IPS-18a (cell line): ENCODE data around the gene RAB3GAP1.
"Not testable (repeated sequence)": the region's sequence is repeated elsewhere in the genome, so short reads cannot be mapped to it uniquely, and the experiment has no call there.

Source experiments
- H3K27ac ChIP-seq: one replicate; pipeline ENCODE4 v1.5.1; 2013; ENCODE audit warnings: low read length
- H3K27me3 ChIP-seq: one replicate; pipeline ENCODE4 v1.6.1; 2013; ENCODE audit warnings: mild to moderate bottlenecking, low read length; ENCODE audit not compliant: control insufficient read depth, insufficient read depth
- H3K36me3 ChIP-seq: one replicate; pipeline ENCODE4 v1.6.1; 2013; ENCODE audit warnings: low read depth, low read length; ENCODE audit not compliant: control insufficient read depth
- H3K4me1 ChIP-seq: one replicate; pipeline ENCODE4 v1.6.1; 2013; ENCODE audit warnings: low read depth, low read length; ENCODE audit not compliant: control insufficient read depth
- H3K4me3 ChIP-seq: one replicate; pipeline ENCODE4 v1.5.1; 2013; ENCODE audit warnings: low read length
- H3K9ac ChIP-seq: one replicate; pipeline ENCODE4 v1.6.1; 2013; ENCODE audit warnings: mild to moderate bottlenecking, low read length, moderate library complexity
- H3K9me3 ChIP-seq: one replicate; pipeline ENCODE4 v1.6.1; 2013; ENCODE audit warnings: low read depth, low read length; ENCODE audit not compliant: control insufficient read depth

The RAB3GAP1 gene

DNA sequence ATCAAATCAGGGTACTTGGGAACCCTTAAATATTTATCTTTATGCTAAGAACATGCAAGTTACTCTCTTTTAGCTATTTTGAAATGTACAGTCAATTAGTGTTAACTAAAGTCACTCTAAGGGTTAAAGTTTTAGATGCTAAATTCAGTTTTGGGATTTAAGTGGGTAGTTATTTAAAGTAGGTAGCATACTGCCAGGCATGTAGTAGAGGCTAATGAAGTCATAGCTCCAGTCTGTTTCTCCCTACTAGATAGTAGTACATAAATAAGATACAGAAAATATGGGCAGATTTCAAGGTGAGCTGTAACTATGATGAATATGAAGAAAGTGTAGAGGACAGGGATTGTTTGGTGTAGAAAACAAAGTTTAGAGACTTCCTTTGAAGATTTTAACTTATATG is 7.5 kb downstream of the RAB3GAP1 start:
- H3K9me3 ChIP-seq, result no peaks in the 10 kb centered on the region
- H3K27me3 ChIP-seq, result no peaks in the 10 kb centered on the region
- H3K4me3 ChIP-seq, result no peak overlapping the region
- H3K4me1 ChIP-seq, result no peaks in the 10 kb centered on the region
- peaks cover 12% of the 10 kb centered on the region for H3K36me3 ChIP-seq
- H3K9ac ChIP-seq, result no peak overlapping the region
- H3K27ac ChIP-seq, result no peak overlapping the region

DNA sequence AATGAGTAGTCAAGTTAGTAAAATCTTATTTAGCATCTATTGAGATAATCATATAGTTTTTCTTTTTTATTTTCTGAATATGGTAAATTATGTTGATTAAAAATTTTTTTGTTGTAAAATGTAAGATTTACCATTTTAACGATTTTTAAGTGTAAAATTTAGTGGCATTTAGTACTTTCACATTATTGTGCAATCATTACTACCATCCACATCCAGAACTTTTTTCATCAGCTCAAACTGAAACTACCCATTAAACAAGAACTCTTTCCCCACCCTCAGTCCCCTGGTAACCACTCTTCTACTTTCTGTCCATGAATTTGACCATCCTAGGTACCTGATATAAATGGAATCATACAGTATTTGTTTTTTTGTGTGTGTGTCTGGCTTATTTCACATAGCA is 11.1 kb downstream of the RAB3GAP1 start:
- no peak overlapping the region for H3K27ac ChIP-seq
- H3K4me1 ChIP-seq, result no peaks in the 10 kb centered on the region
- no peaks in the 10 kb centered on the region for H3K27me3 ChIP-seq
- H3K9ac ChIP-seq, result no peak overlapping the region
- no peaks in the 10 kb centered on the region for H3K9me3 ChIP-seq
- peaks cover 12% of the 10 kb centered on the region for H3K36me3 ChIP-seq
- H3K4me3 ChIP-seq, result no peak overlapping the region

DNA sequence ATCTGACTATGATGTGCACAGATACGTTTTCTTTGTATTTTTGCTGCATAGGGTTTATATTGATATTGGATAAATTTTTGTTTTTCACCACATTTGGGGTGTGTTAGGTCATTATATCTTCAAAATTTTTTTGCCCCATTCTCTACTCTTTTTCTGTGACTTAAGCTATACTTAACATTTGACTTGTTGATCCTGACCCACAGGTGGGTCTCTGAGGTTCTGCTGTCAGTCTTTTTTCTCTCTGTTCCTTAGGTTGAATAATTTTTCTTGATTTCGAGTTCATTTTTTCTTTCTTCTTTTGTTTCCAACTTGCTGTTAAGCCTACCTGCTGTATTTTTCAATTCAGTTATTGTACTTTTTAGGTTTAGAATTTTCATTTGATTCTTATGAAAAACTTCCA is 12.1 kb downstream of the RAB3GAP1 start:
- Histone ChIP-seq H3K27me3 (no peaks in the 10 kb centered on the region), H3K4me3 (no peak overlapping the region), H3K4me1 (no peaks in the 10 kb centered on the region), H3K9me3 (no peaks in the 10 kb centered on the region), H3K27ac (no peak overlapping the region), H3K36me3 (peaks cover 12% of the 10 kb centered on the region), H3K9ac (no peak overlapping the region)

DNA sequence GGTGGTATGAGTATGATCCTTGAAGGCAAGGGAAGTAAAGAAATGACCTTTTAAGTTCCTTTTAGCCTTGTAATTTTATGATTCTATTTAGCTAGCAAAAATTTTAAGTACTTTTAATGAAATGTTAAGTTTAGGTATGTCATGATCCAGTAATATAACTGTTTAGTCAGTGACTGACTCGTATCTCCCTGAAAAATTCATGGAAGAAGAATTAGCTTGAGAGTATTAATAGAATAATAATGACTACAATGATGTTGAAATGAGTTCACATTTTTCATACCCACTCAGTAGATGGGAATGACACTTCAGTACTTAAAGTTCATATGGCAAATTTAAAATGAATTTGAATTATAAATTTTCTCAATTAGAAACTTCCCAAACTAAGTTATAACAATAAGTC is 14.6 kb downstream of the RAB3GAP1 start:
- H3K4me1 ChIP-seq, result no peaks in the 10 kb centered on the region
- no peaks in the 10 kb centered on the region for H3K27me3 ChIP-seq
- peaks cover 7% of the 10 kb centered on the region for H3K36me3 ChIP-seq
- H3K9ac ChIP-seq, result no peak overlapping the region
- H3K4me3 ChIP-seq, result no peak overlapping the region
- H3K27ac ChIP-seq, result no peak overlapping the region
- peaks cover 16% of the 10 kb centered on the region for H3K9me3 ChIP-seq

DNA sequence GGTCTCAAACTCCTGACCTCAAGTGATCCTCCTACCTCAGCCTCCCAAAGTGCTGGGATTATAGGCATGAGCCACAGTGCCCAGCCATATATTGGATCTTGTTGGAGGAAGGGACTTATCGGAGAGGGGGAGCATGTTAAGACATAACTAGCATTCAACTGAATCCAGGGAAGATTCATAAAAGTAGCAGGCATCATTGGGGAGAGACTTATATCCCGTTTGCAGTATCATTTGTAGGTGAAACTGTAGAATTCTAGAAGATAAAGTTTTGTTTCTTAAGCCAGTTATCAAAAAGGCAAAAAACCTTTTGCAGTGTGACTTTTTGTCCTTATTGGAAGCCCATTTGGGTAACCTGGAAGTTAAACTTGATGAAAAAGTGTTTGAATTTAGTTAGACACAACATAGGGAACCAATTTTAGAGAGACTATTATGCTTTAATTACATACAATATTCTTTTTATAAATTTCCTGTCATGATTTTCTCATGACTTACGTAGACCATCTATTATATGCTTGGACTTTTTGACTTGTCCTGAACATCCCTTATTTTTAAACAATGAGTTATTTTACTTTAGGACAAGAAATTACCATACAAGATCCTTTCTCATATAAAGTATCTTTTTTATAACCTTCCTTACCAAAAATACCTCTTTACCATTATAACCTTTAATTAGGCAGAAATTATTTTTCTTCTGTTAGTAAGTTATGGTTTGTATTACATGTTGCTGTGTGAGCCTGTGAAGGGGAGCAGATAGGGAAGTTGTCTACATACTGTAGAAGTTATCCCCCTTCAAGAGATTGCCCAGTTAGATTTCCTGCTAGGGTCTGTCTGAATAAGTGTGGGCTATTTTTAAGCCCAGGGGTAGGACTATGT is 20.3 kb downstream of the RAB3GAP1 start:
- no peak overlapping the region for H3K27ac ChIP-seq
- H3K9me3 ChIP-seq, result peaks cover 32% of the 10 kb centered on the region
- H3K4me1 ChIP-seq, result no peaks in the 10 kb centered on the region
- no peaks in the 10 kb centered on the region for H3K36me3 ChIP-seq
- H3K27me3 ChIP-seq, result no peaks in the 10 kb centered on the region
- no peak overlapping the region for H3K9ac ChIP-seq
- no peak overlapping the region for H3K4me3 ChIP-seq

DNA sequence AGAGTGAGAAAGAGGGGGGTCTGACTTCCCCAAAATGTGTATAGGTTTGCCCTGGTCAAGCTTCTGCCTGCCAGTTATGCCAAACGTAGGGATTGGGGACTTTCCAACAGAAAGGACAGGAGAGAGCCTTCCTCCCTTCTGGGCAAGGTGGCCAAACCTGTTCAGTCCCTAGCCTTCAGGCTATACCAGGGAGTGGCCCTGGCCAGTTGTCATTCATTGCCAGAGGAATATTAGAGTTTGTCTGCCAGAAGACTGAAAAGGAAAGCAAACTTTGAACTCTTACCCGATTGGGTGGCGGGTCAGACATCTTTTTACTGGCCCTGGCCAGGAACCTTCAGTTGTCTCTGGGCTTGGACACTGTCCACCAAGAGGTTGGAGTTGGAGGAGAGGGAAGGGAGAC is 22.1 kb downstream of the RAB3GAP1 start:
- Histone ChIP-seq H3K27me3 (no peaks in the 10 kb centered on the region), H3K4me3 (no peak overlapping the region), H3K9ac (no peak overlapping the region), H3K27ac (no peak overlapping the region), H3K4me1 (no peaks in the 10 kb centered on the region), H3K9me3 (peaks cover 32% of the 10 kb centered on the region), H3K36me3 (no peaks in the 10 kb centered on the region)

DNA sequence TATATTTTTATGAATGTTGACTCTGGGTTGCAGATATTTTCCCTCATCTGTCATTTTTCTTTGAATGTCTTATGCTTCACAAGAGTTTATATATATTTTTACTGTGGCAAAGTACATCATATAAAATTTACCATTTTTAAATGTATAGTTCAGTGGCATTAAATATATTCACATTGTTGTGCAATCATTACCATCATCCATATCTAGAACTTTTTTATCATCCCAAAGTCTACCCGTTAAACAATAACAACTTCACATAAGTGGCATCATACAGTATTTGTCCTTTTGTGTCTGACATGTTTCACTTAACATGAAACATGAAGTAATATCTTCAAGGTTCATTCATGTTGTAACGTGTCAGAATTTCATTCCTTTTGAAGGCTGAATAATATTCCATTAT is 24.5 kb downstream of the RAB3GAP1 start:
- no peaks in the 10 kb centered on the region for H3K4me1 ChIP-seq
- no peaks in the 10 kb centered on the region for H3K36me3 ChIP-seq
- no peak overlapping the region for H3K27ac ChIP-seq
- no peaks in the 10 kb centered on the region for H3K27me3 ChIP-seq
- H3K9me3 ChIP-seq, result peaks cover 18% of the 10 kb centered on the region
- H3K4me3 ChIP-seq, result no peak overlapping the region
- no peak overlapping the region for H3K9ac ChIP-seq

DNA sequence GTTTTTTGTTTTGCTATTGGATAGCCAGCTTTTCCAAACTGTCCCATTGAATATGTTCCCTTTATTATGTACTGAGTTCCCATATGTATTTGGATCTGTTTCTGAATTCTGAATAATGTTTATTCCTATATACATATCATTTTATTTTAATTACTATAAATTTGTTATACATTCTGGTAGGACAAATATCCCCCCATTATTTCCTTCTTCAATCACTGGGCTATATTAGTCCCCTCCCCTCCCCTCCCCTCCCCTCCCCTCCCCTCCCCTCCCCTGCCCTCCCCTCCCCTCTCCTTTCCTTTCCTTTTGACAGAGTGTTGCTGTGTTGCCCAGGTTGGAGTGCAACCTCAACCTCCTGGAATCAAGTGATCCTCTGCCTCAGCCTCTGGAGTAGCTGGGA is 26.3 kb downstream of the RAB3GAP1 start:
- no peaks in the 10 kb centered on the region for H3K9me3 ChIP-seq
- no peak overlapping the region for H3K27ac ChIP-seq
- H3K4me1 ChIP-seq, result no peaks in the 10 kb centered on the region
- H3K9ac ChIP-seq, result no peak overlapping the region
- H3K27me3 ChIP-seq, result no peaks in the 10 kb centered on the region
- H3K4me3 ChIP-seq, result no peak overlapping the region
- no peaks in the 10 kb centered on the region for H3K36me3 ChIP-seq

DNA sequence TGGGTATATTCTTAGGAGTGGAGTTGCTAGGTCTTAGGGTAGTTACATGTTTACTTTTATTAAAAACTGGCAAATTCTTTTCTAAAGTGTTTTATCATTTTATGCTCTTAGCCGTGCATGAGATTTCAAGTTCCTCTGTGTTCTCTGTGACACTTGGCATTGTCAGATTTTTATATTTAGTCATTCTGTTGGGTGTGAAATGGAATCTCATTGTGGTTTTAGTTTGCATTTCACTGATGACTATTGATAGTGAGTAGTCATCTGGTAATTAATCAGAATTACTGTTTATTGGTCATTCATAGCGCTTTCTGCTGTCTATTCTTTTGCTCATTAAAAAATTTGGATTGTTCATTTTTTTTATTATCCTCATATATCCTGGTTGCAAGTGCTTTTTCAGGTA is 34.1 kb downstream of the RAB3GAP1 start:
- H3K4me1 ChIP-seq, result no peaks in the 10 kb centered on the region
- H3K36me3 ChIP-seq, result no peaks in the 10 kb centered on the region
- no peaks in the 10 kb centered on the region for H3K9me3 ChIP-seq
- H3K27me3 ChIP-seq, result no peaks in the 10 kb centered on the region
- no peak overlapping the region for H3K9ac ChIP-seq
- no peak overlapping the region for H3K27ac ChIP-seq
- no peak overlapping the region for H3K4me3 ChIP-seq

DNA sequence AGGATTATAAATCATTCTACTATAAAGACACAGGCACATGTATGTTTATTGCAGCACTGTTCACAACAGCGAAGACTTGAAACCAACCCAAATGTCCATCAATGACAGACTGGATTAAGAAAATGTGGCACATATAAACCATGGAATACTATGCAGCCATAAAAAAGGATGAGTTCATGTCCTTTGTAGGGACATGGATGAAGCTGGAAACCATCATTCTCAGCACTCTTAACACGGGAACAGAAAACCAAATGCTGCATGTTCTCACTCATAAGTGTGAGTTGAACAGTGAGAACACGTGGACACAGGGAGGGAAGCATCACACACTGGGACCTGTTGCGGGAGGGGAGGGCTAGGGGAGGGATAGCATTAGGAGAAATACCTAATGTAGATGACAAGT is 37.5 kb downstream of the RAB3GAP1 start:
- H3K4me1 ChIP-seq, H3K27ac ChIP-seq, H3K9ac ChIP-seq, H3K27me3 ChIP-seq, H3K4me3 ChIP-seq, H3K36me3 ChIP-seq, H3K9me3 ChIP-seq: not testable (repeated sequence)

DNA sequence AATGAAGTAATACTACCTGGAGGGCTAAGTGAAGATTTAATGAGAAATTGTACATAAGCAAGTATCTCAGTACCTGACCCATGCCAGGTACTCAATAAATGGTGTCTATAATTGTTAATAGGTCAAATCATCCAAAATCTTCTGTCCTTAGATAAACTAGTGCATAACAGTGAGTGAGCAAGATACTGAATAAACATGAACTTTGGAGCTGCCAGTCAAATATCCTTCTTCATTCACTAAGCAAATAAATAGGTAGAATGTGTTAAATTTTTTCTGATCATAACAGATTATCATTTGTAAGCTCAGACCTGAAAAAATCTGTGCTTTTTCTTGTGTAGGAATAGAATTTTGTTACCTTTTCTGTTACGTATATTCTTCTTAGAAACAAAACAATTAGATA is 39.6 kb downstream of the RAB3GAP1 start:
- Histone ChIP-seq H3K27ac (no peak overlapping the region), H3K4me1 (no peaks in the 10 kb centered on the region), H3K27me3 (no peaks in the 10 kb centered on the region), H3K9me3 (no peaks in the 10 kb centered on the region), H3K4me3 (no peak overlapping the region), H3K9ac (no peak overlapping the region), H3K36me3 (peaks cover 4% of the 10 kb centered on the region)

DNA sequence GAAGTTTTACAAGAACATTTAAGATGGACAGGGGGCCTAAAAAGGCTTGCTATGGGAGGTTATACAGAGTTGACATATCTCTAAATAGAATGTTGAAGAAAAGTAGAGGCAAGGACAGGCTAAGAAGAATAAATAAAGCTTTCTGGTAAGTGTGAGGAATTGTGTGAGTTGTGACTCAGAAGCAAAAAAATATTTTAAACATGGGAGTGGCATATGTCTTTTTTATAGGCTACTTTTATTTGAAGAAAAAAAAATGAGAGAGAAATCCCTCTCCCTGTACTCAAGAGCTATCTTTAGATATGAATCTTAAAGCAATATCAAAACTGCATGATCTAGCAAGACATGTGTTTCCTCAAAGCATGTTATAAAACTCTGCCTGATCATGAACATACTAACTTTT is 41.1 kb downstream of the RAB3GAP1 start:
- no peaks in the 10 kb centered on the region for H3K4me1 ChIP-seq
- H3K27ac ChIP-seq, result no peak overlapping the region
- H3K4me3 ChIP-seq, result no peak overlapping the region
- no peak overlapping the region for H3K9ac ChIP-seq
- H3K27me3 ChIP-seq, result no peaks in the 10 kb centered on the region
- peaks cover 4% of the 10 kb centered on the region for H3K36me3 ChIP-seq
- H3K9me3 ChIP-seq, result no peaks in the 10 kb centered on the region
